Measurements from ENCODE around the gene P2RX7.

P2RX7 gene

DNA sequence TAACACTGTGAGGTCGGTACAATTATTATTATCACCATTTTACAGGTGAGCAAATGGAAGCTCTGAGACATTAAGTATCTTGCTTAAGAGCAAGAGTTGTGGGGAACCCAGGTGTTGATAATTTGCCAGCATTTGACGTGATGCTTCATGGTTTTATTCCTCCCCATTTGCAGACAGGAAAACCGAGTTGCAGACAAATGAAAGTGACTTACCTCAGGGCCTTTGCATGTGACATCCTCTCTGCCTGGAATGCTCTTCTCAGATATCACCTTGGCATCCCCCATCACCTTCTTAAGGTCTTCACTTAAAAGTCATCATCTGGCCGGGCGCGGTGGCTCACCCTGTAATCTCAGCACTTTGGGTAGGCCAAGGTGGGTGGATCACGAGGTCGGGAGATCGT, 21.0 kb upstream of the P2RX7 start:
- no peak for DNase-seq

DNA sequence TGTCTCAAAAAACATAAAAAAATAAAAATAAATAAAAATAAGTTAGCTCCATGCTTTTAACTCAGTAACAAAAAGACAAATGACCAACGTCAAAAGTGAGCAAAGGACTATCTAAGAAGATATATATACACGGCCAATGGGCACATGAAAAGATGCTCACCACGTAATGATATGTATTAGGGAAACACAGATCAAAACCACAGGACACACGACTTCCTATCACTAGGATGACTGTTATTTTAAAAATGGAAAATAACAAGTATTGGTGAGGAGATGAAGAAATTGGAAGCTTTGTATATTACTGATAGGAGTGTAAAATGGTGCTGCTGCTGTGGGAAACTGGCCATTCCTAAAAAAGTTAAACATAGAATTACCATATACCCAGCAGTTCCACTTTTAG, 20.2 kb upstream of the P2RX7 start:
- DNase-seq, result no peak

DNA sequence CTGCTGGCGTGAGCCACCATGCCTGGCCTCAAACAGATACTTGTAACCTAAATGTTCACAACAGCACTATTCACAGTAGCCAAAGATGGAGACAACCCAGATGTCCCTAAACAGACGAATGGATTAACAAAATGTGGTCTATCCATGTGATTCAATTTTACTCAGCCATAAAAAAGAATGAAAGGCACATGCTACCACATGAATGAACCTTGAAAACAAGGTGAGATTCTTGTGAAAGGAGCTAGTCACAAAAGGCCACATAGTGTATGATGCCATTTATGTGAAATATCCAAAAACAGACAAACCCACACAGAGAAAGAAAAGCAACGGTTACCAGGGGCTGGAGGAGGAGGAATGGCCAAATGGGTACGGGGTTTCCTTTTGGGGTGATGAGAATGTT, 19.6 kb upstream of the P2RX7 start:
- DNase-seq, result no peak

DNA sequence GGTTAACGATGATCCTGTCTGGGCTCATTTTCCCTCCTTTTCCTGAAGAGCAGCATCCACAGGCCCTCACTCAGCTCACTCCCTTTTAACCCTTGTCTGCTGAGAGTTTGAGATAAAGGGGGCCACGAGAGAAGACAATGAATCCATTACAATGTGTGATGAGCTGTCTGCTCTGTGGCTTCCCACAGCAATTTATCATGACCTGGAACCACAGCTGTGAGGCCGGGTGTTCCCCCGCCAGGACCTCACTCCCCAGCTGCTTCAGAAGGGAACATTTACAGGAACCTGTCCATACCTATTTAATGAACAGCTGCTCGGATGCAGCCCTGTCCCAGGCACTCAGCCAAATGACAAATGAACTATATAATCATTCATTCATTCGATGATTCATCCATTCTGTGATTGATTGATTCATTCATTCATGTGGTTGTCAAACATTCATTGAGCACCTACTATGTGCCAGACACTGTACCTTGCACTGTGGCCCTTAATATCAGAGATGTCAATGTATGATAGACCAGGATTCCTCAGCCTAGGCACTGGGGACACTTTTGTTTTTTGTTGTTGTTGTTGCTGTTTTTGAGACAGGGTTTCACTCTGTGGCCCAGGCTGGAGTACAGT, 18.5 kb upstream of the P2RX7 start:
- no peak for DNase-seq

DNA sequence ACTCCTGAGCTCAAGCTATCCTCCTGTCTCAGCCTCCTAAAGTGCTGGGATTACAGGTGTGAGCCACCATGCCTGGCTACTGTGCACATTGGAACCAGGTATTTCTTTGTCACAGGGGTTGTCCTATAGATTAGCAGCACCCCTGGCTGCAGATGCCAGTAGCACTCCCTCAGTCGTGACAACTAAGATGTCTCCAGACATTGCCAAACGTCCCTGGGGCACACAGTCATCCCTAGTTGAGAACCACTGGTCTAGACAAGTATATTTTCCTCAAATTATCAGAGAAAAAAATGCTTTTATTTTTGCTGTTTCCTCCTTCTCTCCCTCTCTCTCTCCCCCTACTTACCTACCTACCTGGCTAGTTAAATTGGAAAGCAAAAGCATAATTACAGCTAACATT, 17.9 kb upstream of the P2RX7 start:
- DNase-seq, result no peak

DNA sequence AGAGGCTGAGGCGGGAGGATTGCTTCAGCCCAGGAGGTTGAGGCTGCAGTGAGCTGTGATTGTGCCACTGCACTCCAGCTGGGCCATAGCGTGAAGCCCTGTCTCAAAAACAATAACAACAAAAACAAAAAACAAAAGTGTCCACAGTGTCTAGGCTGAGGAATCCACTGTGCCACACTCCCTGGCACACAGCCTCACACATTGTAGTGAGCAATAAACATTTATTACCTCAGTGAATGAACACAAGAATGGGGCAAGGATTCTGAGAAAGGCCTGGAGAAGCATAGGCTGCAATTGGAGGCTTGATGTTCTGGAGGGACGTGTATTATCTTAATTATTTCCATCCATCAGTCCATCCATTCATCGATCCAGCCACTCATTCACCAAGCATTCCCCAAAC, 17.1 kb upstream of the P2RX7 start:
- DNase-seq, result no peak

DNA sequence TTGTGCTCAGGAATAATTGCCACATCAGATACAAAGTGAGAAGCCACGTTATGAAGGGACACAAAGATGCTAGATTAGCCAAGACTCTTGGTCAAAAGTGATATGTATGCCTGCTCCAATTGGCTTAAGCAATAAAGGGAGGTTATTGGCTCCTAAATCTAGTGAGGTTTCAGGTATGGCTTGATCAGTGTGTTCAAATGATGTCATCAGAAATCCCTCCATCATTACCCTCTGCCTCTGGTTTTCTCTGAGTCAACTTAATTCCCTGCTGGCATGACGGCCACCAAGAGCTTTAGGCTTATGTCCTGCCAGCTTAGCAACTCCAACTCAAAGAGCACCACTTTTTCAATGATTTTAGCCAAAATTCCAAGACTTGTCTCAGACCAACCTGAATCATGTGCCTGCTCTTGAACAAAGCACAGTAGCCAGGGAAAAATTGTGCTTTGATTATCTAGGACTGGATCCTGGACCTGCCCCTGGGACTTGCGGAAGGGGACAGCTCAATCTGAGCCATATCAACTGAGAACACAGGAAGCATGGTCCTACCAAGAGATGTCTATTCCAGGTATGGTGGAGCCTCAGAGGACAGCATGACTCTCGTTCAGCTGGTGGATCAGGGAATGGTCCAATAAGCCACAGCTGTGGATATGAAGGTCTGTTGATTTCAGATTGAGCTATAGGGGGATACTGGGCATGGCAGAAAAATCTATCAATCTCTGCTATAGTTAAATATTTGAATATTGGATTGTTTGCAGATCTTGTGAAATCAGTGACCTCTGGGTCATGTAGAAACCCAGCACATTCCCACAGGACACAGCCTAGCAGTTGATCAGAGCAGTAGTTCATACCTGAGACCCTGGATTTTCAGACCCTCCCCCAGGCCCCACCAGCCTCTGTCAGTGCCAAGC, 16.1 kb upstream of the P2RX7 start:
- no peak for DNase-seq

DNA sequence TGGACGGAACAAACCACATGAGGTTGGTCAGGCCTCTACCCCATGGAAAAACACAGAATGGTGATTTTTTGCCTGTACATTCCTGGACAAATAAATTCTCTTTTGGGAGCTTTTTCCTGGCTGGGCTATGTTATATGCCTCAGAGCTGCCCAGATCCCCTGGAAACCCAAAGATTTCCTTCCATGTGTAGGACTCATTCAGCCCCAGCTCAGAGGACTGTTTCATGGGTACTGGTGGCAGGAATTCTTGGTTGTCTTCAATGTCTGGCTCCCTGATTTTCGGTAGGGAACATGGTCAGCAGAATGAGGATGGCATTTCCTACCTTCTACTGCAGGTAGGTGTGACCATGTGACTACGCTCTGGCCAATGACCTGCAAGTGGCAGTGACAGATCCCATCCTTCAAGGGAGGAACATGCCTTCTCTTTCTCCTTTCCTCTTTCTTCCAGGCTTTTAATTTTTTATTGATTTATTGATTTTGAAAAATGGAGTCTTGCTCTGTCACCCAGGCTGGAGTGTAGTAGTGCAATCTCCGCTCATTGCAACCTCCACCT, 15.4 kb upstream of the P2RX7 start:
- no peak for DNase-seq

DNA sequence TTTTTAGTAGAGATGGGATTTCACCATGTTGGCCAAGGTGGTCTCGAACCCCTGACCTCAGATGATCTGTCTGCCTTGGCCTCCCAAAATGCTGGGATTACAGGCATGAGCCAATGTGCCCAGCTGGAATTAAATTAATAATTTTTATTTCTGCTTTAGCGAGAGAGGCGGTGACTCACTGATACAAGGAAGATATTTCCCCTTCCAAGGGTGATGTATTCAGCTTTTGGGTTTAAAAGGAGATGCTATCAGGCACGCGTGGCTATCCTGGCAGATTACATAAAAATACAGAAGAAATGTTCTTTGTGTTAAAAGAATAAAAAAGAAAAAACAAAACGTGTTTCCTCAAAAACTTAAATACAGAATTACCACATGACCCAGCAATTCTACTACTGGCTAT, 12.4 kb upstream of the P2RX7 start:
- no peak for DNase-seq

DNA sequence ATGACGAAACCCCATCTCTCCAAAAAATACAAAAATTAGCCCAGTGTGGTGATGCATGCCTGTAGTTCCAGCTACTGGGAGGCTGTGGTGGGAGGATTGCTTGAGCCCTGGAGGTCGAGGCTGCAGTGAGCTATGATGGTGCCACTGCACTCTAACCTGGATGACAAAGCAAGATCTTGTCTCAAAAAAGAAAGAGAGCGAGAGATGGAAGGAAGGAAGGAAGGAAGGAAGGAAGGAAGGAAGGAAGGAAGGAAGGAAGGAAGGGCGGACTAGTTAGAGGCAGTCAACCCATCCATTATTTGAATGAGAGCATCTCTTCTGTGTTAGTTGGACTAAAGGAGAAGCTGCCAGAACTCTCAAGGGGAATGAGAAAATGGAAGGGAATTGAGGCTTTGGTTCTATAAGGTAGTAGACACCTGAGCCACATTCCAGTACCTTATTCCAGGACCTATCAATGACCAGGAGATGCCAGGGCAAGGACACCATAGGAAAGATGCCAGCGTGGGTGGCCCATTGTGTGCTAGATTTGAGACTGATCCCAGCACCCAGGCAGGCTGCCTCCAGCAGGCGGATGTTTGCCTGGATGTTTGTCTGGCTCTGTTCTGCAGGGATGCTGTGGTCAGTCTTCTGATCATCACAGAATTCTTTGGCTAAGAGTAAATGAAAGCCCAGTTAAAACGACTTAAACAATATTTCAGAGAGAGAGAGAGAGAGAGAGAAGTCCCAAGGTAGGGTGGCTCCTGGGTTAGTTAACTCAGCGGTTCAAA, 11.5 kb upstream of the P2RX7 start:
- no peak for DNase-seq

DNA sequence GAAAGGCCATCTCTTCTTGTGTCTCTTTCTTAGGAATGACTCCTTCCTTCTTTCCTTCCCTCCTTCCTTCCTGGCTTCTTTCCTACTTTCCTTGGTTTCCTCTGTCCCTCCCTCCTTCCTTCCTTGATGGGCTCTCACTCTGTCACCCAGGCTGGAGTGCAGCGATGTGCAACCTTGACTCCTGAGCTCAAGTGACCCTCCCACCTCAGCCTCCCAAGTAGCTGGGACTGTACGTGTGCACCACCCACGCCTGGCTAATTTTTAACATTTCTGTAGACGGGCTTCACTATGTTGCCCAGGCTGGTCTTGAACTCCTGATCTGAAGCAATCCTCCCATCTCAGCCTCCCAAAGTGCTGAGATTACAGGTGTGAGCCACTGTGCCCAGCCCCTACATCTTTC, 10.9 kb upstream of the P2RX7 start:
- DNase-seq, result no peak

DNA sequence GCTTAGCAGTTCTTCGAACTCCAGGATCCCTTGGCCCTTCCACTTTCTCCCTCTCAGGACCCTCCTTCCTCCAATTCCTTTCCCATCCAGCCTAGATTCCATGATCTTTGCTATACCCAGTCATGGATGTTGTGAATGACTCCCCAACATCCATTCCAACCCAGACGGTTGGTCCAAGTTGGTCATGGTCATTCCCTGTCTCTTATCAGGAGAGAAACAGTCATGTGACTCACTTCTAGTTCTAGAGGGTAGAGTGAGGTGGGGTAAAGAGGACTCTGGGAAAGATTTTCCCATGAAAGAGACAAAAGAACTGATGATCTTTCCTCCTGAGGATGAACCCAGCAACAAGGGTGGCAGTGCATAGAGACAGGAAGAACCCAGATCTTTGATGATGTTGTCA, 9.2 kb upstream of the P2RX7 start:
- no peak for DNase-seq

DNA sequence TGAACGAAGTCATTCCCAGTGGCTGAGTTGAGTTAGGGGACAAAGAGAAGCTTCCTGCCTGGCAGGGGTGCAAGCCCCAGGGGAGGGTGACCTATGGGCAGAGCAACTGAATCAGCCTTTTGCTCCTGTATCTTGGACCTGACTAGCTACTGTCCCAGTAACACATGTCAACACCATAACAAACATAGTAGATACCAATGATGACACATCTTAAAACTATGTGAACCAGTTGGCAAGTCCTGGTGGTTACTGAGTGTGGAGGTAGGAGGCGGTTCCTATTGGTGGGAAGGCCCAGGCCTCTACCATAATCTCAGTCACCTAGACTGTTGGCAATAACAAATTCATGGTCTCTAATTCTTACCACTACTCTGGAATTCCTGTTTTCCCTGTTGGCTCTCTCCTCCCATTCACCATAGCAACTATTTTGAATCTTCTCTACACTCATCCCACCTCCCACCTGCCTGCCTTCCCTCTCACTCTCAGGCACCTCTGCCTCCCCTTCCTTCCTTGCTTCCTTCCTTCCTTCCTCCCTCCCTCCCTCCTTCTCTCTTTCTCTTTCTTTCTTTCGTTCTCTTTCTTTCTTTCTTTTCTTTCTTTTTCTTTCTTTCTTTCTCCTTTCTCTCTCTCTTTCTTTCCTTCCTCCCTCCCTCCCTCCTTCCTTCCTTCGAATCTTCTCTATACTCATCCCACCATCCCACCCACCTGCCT, 8.1 kb upstream of the P2RX7 start:
- DNase-seq, result no peak

DNA sequence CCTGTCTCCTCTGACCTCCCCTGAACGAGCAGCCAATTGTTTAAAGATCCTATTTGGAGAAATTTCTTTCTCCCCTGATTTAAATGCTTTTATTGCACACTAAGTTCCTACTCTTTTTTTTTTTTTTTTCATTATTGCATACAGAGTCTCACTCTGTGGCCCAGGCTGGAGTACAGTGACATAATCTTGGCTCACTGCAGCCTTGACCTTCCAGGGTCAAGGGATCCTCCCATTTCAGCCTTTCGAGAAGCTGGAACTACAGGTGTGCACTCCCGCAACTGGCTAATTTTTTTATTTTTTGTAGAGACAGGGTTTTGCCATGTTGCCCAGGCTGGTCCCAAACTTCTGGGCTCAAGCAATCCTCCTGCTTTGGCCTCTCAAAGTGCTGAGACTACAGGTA, 5.2 kb upstream of the P2RX7 start:
- DNase-seq, result no peak

DNA sequence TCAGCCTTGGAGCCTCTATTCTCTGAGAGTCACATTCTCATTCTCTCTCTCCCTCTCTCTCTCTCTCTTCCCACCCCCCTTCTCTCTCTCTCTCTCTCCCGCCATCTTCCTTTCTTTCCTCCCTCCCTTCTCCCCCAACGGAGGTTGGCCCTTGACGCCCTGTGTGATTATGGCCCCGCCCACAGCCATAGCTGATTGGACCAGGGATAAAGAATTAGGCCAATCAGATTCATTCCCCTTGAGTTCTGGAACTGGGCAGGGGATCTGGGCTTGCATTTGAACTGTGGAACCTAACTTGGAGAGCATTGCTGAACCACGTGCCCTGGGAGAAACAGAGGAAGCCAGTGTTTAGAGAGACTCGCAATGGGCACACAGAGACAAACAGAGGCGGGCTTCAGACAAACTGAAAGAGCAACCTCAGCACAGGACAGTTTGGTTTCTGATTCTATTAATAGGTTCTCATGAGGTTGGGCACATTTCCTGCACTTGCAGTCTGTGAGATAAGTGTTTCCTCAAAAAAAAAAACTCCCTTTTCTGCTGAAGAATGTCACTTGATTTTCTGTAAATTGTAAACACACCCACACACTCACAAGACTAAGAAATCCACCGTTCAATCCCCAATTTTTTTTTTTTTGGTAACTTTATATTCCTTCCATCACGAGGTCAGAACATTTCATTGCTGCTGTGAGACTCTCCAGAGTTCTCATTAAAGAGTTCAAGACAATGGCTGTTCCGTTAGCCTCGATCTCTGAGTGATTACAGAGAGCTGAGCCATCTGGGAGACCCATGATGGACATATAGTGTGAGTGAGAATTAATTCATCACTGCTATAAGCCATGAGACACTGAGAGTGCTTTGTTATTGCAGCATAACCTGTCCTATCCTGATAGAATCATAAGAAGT, 3.5 kb upstream of the P2RX7 start:
- no peak for DNase-seq

DNA sequence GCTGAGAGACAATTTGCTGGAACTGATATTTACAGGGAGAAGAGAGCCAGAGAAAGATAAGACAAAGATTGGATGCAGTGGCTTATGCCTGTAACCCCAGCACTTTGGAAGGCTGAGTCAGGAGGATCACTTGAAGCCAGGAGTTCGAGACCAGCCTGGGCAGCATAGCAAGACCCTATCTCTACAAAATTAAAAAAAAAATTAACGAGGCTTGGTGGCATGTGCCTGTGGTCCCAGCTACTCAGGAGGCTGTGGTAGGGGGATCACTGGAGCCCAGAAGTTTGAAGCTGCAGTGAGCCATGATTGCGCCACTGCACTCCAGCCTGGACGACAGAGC, 2.9 kb upstream of the P2RX7 start:
- DNase-seq, result no peak

DNA sequence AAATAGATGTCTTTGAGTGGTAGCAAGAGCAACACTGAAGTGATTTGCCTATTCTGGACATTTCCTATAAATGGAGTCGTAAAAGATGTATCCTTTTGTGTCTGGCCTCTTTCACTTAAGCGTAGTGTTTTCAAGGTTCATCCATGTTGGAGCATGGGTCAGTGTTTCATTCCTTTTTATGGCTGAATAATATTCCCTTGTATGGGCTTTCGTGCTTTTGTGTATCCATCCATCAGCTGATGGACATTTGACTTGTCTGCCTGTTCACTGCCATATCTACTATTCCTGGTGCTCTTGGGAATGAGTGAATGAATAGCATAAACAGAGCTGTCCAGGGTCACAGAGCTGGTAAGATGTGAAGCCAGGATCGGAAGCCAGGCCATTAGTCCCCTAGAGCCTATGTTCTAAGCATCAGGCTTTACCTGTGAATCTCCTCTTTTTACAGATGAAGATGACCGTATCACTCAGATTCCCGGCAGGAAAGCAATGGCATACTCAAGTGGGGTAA, 1.8 kb upstream of the P2RX7 start:
- DNase-seq, result no peak

DNA sequence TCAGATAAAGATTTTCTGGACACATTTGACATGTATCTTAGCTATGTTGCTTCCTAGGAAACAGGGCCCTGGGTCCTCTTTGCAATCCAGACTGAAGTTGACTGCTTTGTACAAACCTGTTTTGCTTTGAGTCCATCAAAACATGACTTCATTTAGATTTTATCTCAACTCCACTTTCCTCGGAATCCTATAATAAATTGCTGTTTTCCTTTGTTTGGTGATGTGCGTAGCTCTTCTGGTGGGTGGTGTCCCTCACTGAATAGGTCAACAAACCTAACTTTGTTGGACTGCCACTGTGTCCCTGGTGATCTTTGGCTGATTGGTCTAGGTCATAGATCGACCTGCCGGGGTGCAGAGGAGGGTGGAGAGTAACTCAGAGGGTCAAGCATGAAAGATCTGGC, 735 bp upstream of the P2RX7 start:
- no peak for DNase-seq

DNA sequence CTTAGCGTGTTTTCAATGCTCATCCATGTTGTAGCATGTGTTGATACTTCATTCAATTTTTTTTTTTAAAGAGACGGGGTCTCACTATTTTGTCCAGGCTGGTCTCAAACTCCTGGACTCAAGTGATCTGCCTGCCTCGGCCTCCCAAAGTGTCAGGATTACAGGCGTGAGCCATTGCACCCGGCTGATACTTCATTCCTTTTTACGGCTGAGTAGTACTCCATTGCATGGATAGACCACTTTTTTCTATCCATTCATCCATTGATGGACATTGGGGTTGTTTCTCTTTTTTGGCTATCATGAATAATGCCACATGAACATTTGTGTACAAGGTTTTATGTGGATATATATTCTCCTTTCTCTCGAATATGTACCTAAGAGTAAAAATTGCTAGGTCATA, 1.2 kb downstream of the P2RX7 start:
- no peak for DNase-seq

DNA sequence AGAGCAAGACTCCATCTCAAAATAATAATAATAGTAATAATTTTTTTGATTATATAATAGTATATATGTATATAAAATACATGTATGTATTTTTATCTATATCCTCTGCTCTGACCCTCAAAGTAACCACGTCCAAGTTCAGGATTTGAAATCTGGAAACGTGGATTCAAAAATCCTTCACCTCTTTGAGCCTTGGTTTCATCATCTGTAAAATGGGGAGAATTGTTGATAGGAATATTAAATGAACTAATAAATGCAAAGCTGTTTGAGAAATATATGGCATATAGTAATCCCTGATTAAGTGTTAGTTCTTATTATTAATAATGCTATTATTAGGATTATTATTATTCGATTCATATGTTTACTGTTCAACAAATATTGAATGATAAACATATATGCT, 2.6 kb downstream of the P2RX7 start:
- no peak for DNase-seq

DNA sequence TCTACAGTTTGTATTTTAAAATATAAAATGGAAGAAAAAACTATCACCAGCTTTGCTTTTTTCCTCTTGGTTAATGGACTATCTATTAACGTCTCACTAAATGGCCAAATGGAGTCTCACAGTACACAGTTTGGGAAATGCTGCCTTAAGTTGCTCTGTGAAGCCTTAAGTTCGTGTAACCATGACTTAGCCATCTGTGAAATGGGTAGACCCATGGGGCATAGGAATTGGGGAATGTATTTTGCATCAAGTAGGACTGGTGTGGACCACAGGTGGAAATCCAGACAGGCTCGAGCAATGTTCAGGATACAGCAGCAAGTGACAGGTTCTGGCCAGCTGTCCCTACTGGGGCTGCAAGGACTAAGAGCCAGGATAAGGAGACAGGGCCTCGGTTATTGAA, 4.8 kb downstream of the P2RX7 start:
- no peak for DNase-seq

DNA sequence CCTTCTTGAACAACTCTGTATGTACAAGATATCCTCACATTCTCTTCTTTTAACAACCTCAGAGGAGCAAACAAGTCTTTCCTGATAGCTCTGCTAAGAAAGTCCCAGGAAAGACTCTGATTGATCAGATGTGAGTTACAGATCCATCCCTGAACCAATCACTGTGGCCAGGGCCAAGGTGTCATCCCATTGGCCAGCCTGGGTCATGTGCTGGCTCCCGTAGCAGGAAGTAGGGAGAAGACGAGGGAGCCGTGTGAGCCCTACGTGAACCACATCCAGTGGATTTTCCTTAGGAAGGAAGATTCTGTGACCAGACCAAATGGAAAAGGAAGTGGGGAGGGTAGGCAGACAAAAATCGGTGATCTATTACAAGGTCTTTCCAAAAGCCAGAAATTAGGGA, 5.6 kb downstream of the P2RX7 start:
- DNase-seq, result no peak
